ENCODE results near the gene MUC4.

GRCh38 chr3:195729476-195730251 lies 82.1 kb downstream of the MUC4 start:
- no peak for TF ChIP-seq POLR2AphosphoS5 (IDR thresholded peaks at IDR 0.05; ENCODE audit: borderline replicate concordance, low read depth, low read length)
- no peak for TF ChIP-seq EZH2 (IDR thresholded peaks at IDR 0.05)

Measured in SK-N-MC (cell line).